Astrocyte of the spinal cord (primary cell): Measurements from ENCODE around the gene NUP210.

ENCODE experiments used
- DNase-seq: peaks from one replicate; pipeline ENCODE4 v3.0.0; 2011; ENCODE audit warnings: low read depth, low spot score
- H3K4me3 ChIP-seq: 2 replicates; pipeline ENCODE4 v1.5.1; 2011; ENCODE audit warnings: low read depth, mild to moderate bottlenecking, low read length, moderate library complexity
- in situ Hi-C: cut with HindIII; loops from 2 replicates; pipeline ENCODE4 v1.10.0; 2017; ENCODE audit warnings: low sequenced_read_pairs
- TF ChIP-seq, protein P1 (sequence below): IDR thresholded peaks from 2 replicates; pipeline ENCODE4 v1.5.1; 2012; ENCODE audit warnings: low read depth, mild to moderate bottlenecking, low read length, inconsistent platforms

Gene NUP210

DNA sequence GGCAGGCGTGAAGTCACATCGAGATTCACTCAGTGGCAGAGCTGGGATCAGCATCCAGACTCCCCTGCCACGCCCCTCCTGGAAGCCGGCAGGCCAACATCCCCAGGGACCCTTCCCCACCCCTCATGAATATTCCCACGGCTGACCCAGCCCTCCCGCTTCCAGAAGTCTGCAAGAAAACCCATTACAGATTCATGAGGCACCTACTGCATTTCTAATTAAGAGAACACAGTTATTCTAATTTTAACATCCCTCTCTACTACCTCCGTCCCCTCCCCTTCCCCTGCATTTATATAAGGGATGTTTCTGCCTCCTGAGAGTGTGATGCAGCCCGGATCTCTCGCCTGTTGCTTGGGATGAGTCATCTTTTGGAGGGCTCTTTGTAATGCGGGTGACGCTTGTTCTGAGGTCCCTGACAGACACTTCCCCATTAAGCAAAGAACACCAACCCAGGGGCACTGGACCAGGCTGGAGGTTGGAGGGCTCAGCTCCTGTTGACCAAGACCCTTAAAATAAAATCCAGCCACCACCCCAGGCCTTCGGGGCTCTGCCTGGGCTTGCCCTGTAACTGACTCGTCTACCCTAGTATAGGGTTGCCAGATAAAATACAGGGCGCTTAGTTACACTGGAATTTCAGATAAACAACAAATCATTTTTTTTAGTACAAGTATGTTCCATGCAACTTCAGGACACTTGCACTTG, 118.7 kb downstream of the NUP210 start:
- peak; percentile 77 for DNase-seq
- no peak overlapping the region for H3K4me3 ChIP-seq
- in situ Hi-C loops = no loop called here
- TF ChIP-seq, protein P1, sequence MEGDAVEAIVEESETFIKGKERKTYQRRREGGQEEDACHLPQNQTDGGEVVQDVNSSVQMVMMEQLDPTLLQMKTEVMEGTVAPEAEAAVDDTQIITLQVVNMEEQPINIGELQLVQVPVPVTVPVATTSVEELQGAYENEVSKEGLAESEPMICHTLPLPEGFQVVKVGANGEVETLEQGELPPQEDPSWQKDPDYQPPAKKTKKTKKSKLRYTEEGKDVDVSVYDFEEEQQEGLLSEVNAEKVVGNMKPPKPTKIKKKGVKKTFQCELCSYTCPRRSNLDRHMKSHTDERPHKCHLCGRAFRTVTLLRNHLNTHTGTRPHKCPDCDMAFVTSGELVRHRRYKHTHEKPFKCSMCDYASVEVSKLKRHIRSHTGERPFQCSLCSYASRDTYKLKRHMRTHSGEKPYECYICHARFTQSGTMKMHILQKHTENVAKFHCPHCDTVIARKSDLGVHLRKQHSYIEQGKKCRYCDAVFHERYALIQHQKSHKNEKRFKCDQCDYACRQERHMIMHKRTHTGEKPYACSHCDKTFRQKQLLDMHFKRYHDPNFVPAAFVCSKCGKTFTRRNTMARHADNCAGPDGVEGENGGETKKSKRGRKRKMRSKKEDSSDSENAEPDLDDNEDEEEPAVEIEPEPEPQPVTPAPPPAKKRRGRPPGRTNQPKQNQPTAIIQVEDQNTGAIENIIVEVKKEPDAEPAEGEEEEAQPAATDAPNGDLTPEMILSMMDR = no peak

DNA sequence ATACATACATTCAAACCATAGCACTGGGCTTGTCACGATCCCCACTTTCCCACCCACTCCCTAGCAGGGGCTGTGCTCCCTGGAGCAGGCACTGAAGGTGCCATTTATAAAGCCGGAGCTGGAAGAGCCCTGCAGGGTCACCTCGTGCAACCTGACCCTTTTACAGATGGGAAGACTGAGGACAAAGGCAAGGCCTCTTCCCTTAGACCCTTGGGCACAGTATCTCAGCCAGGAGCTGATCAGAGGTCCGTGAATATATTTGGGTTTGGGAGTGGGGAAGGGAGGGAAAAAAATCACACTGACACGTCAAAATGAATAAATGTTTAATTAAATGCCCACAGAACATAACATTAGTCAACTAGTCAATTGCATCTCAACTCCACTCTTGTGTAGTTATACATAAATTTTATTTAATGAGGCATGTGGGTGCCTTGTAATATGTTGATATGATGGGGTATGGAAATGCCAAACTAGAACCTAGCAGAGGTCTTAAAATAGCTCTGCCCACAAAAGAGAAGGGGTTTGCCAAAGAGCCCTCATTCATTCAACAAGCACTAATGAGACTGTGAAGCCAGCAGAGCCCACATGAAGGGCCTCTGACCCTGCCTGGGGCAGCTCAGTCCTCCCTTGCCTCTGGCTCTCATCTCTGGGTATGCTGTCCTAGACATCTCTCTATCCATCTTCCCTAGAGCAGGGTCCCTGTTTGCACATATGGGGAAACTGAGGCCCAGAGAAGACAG, 119.4 kb downstream of the NUP210 start:
- no peak overlapping the region for H3K4me3 ChIP-seq
- DNase-seq = no peak
- in situ Hi-C loops = no loop called here
- TF ChIP-seq, protein P1 = no peak

DNA sequence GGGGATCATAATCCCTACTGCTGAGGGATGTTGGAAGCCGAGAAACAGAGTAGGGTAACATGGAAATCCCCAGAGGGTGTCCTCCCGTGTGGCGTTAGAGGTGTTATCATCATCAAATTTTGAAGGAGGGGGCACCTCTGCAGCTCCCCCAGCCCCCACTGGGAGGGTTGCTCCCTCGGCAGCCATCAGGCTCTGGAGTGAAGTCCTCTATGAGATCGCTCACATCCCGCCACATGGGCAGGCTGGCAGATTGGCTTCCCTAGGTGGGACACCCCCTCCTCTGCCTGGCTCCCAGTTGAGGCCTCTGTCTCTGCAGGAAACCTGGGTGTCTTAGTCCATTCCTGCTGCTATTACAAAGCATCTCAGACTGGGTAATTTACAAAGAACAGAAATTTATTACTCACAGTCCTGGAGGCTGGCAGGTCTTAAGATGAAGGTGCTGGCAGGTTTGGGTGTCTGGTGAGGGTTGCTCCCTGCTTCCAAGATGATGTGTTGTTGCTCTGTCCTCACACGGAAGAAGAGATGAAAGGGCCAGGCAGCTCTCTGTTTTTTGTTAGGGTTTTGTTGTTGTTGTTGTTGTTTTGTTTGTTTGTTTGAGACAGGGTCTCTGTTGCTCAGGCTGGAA, 120.5 kb downstream of the NUP210 start:
- no peak for DNase-seq
- no peak overlapping the region for H3K4me3 ChIP-seq
- in situ Hi-C loops = no loop called here
- TF ChIP-seq, protein P1 = no peak

DNA sequence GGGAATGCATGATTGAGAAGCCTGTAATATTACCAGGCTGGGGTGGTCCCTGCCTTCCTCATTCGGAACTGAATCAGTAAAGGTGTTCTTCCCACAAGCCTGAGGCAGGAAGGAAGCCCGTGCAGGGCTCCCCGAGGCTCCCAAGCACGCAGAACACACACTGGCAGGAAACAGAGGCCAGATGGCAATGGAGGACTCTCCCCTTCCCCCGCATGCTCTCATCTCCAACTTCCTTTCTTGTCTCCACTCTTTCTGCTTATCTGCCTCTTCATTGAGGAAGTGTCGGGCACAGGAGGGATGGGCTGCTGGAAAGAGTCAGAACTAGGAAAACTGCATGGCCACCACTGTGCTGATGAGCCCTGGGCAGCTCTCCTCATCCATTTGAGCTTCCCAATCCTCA, 123.5 kb downstream of the NUP210 start:
- in situ Hi-C loops = no loop called here

DNA sequence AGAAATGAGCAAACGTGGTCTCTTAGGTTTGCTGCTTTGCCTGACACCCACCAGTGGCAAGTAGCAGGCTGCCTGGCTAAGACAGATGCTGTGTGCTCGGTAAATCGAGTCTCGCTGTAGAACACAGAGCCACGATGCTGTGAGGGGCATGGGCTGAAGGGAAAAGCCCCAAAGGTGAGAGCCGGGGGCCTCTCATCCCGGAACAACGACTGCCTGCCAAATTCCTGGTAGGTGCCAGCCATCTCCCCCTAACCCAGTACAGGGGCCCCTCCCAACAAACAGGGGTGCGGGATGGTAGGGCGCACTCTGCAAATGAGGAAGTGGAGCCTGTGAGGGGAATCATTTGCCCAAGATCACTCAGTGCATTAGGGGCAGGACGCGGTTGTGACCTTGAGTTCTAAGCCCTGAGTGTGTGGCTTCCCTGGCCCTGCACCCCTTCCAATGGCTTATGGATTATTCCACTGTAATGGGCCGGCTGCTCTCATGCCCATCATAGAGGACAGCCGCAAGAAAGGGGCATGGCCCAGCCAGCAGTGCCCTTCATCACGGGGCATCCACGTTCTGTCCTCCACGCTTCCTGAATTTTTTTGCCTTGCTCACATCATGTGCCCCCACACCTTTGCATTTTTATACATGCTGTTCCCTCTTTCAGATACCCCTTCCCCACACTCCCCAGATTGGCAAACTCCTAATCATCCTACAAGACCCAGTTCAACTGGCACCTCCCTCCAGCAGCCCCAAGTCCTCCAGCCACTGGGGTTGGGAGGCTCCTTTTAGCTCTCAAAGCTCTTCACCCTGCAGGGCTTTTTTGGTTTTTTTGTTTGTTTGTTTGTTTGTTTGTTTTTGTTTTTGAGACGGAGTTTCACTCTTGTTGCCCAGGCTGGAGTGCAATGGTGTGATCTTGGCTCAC, 125.4 kb downstream of the NUP210 start:
- in situ Hi-C loops = no loop called here

More for the DNA sequence above, 123.5 kb downstream of the NUP210 start:
- H3K4me3 ChIP-seq = no peak overlapping the region
- no peak for DNase-seq
- TF ChIP-seq, protein P1 = no peak

More for the DNA sequence above, 125.4 kb downstream of the NUP210 start:
- TF ChIP-seq, protein P1 = no peak
- DNase-seq = no peak
- H3K4me3 ChIP-seq = no peak overlapping the region
